WTC11 (cell line): ENCODE data around the gene HCRTR1. TPM values are rescaled to one million over a fixed set of nuclear protein-coding genes. Genes with fewer than 3 reads are reported as not detected.

Source experiments
- ATAC-seq: fragments of 200-7000 bp; cut with Tn5 transposase; 2 replicates; pipeline ENCODE4 v1.10.0; 2021; ENCODE audit warnings: mild to moderate bottlenecking, moderate library complexity
- CTCF ChIA-PET: fragments of 300-600 bp; sonication (Branson Sonifier 250); formaldehyde crosslinking; loops from one replicate; lab custom pipeline; 2021; ENCODE audit warnings: antibody characterized with exemption; lab: Charles Lee
- POLR2A ChIA-PET: fragments of 350-600 bp; sonication (Branson Sonifier 250); formaldehyde crosslinking; loops from one replicate; lab custom pipeline; 2021; ENCODE audit warnings: antibody characterized with exemption; lab: Charles Lee
- DNase-seq: peaks from one replicate; pipeline ENCODE4 v3.0.0; 2021; ENCODE audit warnings: low spot score
- H3K27ac Mint-ChIP-seq: 2 replicates; pipeline ENCODE4 v1.8.0; 2021; ENCODE audit warnings: mixed read lengths
- H3K27me3 Mint-ChIP-seq: 2 replicates; pipeline ENCODE4 v1.8.0; 2021; ENCODE audit warnings: low read depth, mild to moderate bottlenecking, moderate library complexity, mixed read lengths
- H3K36me3 Mint-ChIP-seq: 2 replicates; pipeline ENCODE4 v1.8.0; 2021; ENCODE audit warnings: mixed read lengths
- H3K4me1 Mint-ChIP-seq: 2 replicates; pipeline ENCODE4 v1.8.0; 2022; ENCODE audit warnings: mixed read lengths
- H3K4me3 Mint-ChIP-seq: 2 replicates; pipeline ENCODE4 v1.8.0; 2021; ENCODE audit warnings: mild to moderate bottlenecking, moderate library complexity, mixed read lengths
- H3K9me3 Mint-ChIP-seq: 2 replicates; pipeline ENCODE4 v1.8.0; 2021; ENCODE audit warnings: mixed read lengths
- ATF2 ChIP-seq: sonication (generic); formaldehyde crosslinking; IDR thresholded peaks from 2 replicates; pipeline ENCODE4 v1.8.1; 2022; ENCODE audit warnings: low read depth, missing genetic modification reagents, borderline replicate concordance
- CREB1 ChIP-seq: sonication (generic); formaldehyde crosslinking; IDR thresholded peaks from 2 replicates; pipeline ENCODE4 v1.8.0; 2023; ENCODE audit warnings: mild to moderate bottlenecking, missing genetic modification reagents
- ELF4 ChIP-seq: sonication (generic); formaldehyde crosslinking; IDR thresholded peaks from 2 replicates; pipeline ENCODE4 v1.8.1; 2022; ENCODE audit warnings: low read depth, mild to moderate bottlenecking, moderate library complexity, missing genetic modification reagents
- FOXJ3 ChIP-seq: sonication (generic); formaldehyde crosslinking; IDR thresholded peaks from 2 replicates; pipeline ENCODE4 v1.9.0; 2021; ENCODE audit warnings: missing genetic modification reagents, mild to moderate bottlenecking, borderline replicate concordance
- GRHL2 ChIP-seq: fragments of 250-450 bp; sonication (Bioruptor Pico); IDR thresholded peaks from 2 replicates; pipeline ENCODE4 v1.8.0; 2022; ENCODE audit warnings: mild to moderate bottlenecking, moderate library complexity; ENCODE audit not compliant: insufficient replicate concordance, severe bottlenecking
- HMGXB4 ChIP-seq: sonication (generic); formaldehyde crosslinking; IDR thresholded peaks from 2 replicates; pipeline ENCODE4 v1.8.1; 2023; ENCODE audit warnings: mild to moderate bottlenecking, moderate library complexity, missing genetic modification reagents
- IRF2 ChIP-seq: sonication (generic); formaldehyde crosslinking; IDR thresholded peaks from 2 replicates; pipeline ENCODE4 v1.8.0; 2022; ENCODE audit warnings: low read depth, missing genetic modification reagents, borderline replicate concordance
- JAZF1 ChIP-seq: fragments of 250-450 bp; sonication (Bioruptor Pico); IDR thresholded peaks from 2 replicates; pipeline ENCODE4 v1.9.0; 2021; ENCODE audit warnings: moderate library complexity, mild to moderate bottlenecking, inconsistent platforms
- NFATC4 ChIP-seq: fragments of 250-450 bp; sonication (Bioruptor Pico); IDR thresholded peaks from 2 replicates; pipeline ENCODE4 v1.9.0; 2021; ENCODE audit warnings: mild to moderate bottlenecking
- NFE2L1 ChIP-seq: sonication (generic); formaldehyde crosslinking; IDR thresholded peaks from 2 replicates; pipeline ENCODE4 v1.8.1; 2023; ENCODE audit warnings: missing genetic modification reagents
- NR1H2 ChIP-seq: sonication (generic); formaldehyde crosslinking; IDR thresholded peaks from 2 replicates; pipeline ENCODE4 v1.9.0; 2021; ENCODE audit warnings: mild to moderate bottlenecking, moderate library complexity, missing genetic modification reagents
- NR2C2 ChIP-seq: sonication (generic); formaldehyde crosslinking; IDR thresholded peaks from 2 replicates; pipeline ENCODE4 v1.8.0; 2022; ENCODE audit warnings: mild to moderate bottlenecking, missing genetic modification reagents
- SMAD4 ChIP-seq: sonication (generic); formaldehyde crosslinking; IDR thresholded peaks from 2 replicates; pipeline ENCODE4 v1.8.0; 2022; ENCODE audit warnings: mild to moderate bottlenecking, missing genetic modification reagents
- TCF7 ChIP-seq: sonication (generic); formaldehyde crosslinking; IDR thresholded peaks from 2 replicates; pipeline ENCODE4 v1.8.0; 2022; ENCODE audit warnings: mild to moderate bottlenecking, low read depth, missing genetic modification reagents, moderate library complexity
- ZBTB21 ChIP-seq: sonication (generic); formaldehyde crosslinking; IDR thresholded peaks from 2 replicates; pipeline ENCODE4 v1.8.1; 2023; ENCODE audit warnings: mild to moderate bottlenecking, missing genetic modification reagents, borderline replicate concordance
- ZMAT4 ChIP-seq: fragments of 250-450 bp; sonication (Bioruptor Pico); IDR thresholded peaks from 2 replicates; pipeline ENCODE4 v1.9.0; 2021; ENCODE audit warnings: mild to moderate bottlenecking
- ZNF263 ChIP-seq: sonication (generic); formaldehyde crosslinking; IDR thresholded peaks from 2 replicates; pipeline ENCODE4 v1.8.1; 2022; ENCODE audit warnings: low read depth, mild to moderate bottlenecking, moderate library complexity, missing genetic modification reagents
- ZNF532 ChIP-seq: fragments of 250-450 bp; sonication (Bioruptor Pico); IDR thresholded peaks from 2 replicates; pipeline ENCODE4 v1.9.0; 2021; ENCODE audit warnings: mild to moderate bottlenecking, borderline replicate concordance
- ZNF671 ChIP-seq: fragments of 250-450 bp; sonication (Bioruptor Pico); IDR thresholded peaks from 2 replicates; pipeline ENCODE4 v1.8.0; 2021; ENCODE audit warnings: mild to moderate bottlenecking
- total RNA-seq: library from RNA; stranded (reverse); gene quantifications from 3 replicates; pipeline ENCODE4 v1.2.3, GENCODE V29; 2021
- TF ChIP-seq, protein P1 (sequence below): sonication (generic); formaldehyde crosslinking; IDR thresholded peaks from 2 replicates; pipeline ENCODE4 v1.8.0; 2023; ENCODE audit warnings: missing genetic modification reagents
- TF ChIP-seq, protein P2 (sequence below): sonication (generic); formaldehyde crosslinking; IDR thresholded peaks from 2 replicates; pipeline ENCODE4 v1.8.0; 2022; ENCODE audit warnings: mild to moderate bottlenecking, missing genetic modification reagents
- TF ChIP-seq, protein P3 (sequence below): sonication (generic); formaldehyde crosslinking; IDR thresholded peaks from 2 replicates; pipeline ENCODE4 v1.8.0; 2022; ENCODE audit warnings: mild to moderate bottlenecking, missing genetic modification reagents

HCRTR1 gene
- total RNA-seq, 1 experiment from 2014 or later, result 0.13 TPM

- no peak for TF ChIP-seq ZMAT4 (CRISPR knock-in tag)
- no peak for TF ChIP-seq NFE2L1
- no peak for TF ChIP-seq ZBTB21
- no peak for TF ChIP-seq ATF2 (CRISPR knock-in tag)
- ATAC-seq, result no peak
Measured at GRCh38 chr1:31598980-31599379, 18.5 kb upstream of the HCRTR1 start.

DNA sequence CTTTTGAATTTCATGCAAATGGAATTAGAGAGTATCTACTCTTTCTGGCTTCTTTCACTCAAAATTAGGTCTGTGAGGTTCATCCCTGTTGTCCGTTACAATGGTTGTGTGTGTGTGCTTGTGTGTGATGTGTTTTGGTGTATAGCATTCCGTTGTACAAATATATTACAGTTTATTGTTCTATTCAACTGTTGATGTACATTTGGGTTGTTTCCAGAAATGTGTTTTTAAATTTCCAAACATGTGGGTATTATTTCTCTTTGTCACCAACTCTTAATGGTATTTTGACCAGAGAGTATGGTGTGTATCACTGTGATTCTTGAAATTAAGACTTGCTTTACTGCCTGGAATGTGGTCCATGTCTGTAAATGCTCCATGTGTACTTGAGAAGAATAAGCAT is 16.8 kb upstream of the HCRTR1 start:
- ChIA-PET CTCF (interaction anchor here (1.0 to 1.2 kb wide), 2 partner anchors 18 to 32 kb away, joined by 3 read pairs; no protein-coding TSS in a partner anchor), POLR2A (no interaction called here)
- no peaks in the 10 kb centered on the region for H3K4me1 Mint-ChIP-seq
- no peaks in the 10 kb centered on the region for H3K27me3 Mint-ChIP-seq
- no peaks in the 10 kb centered on the region for H3K36me3 Mint-ChIP-seq
- DNase-seq (no peak), ATAC-seq (no peak)
- TF ChIP-seq SMAD4 (CRISPR knock-in tag) (no peak), NR2C2 (CRISPR knock-in tag) (no peak), IRF2 (CRISPR knock-in tag) (no peak), ZNF671 (no peak), NR1H2 (CRISPR knock-in tag) (no peak), ZMAT4 (CRISPR knock-in tag) (no peak), JAZF1 (CRISPR knock-in tag) (no peak), ELF4 (CRISPR knock-in tag) (no peak), FOXJ3 (CRISPR knock-in tag) (no peak), TCF7 (no peak)
- TF ChIP-seq, protein P1, sequence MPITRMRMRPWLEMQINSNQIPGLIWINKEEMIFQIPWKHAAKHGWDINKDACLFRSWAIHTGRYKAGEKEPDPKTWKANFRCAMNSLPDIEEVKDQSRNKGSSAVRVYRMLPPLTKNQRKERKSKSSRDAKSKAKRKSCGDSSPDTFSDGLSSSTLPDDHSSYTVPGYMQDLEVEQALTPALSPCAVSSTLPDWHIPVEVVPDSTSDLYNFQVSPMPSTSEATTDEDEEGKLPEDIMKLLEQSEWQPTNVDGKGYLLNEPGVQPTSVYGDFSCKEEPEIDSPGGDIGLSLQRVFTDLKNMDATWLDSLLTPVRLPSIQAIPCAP (CRISPR knock-in tag), result no peak
- H3K4me3 Mint-ChIP-seq, result no peak overlapping the region
- H3K27ac Mint-ChIP-seq, result no peak overlapping the region
- no peaks in the 10 kb centered on the region for H3K9me3 Mint-ChIP-seq

More at GRCh38 chr1:31598980-31599379, 18.5 kb upstream of the HCRTR1 start:
- no peaks in the 10 kb centered on the region for H3K27me3 Mint-ChIP-seq
- H3K36me3 Mint-ChIP-seq, result no peaks in the 10 kb centered on the region
- ChIA-PET CTCF (interaction anchor here (1.3 to 1.9 kb wide), 2 partner anchors 11 to 44 kb away, joined by 3 to 6 read pairs; no protein-coding TSS in a partner anchor), POLR2A (no interaction called here)
- DNase-seq, result no peak
- no peak overlapping the region for H3K4me3 Mint-ChIP-seq
- H3K27ac Mint-ChIP-seq, result no peak overlapping the region
- H3K4me1 Mint-ChIP-seq, result no peaks in the 10 kb centered on the region
- H3K9me3 Mint-ChIP-seq, result no peaks in the 10 kb centered on the region

DNA sequence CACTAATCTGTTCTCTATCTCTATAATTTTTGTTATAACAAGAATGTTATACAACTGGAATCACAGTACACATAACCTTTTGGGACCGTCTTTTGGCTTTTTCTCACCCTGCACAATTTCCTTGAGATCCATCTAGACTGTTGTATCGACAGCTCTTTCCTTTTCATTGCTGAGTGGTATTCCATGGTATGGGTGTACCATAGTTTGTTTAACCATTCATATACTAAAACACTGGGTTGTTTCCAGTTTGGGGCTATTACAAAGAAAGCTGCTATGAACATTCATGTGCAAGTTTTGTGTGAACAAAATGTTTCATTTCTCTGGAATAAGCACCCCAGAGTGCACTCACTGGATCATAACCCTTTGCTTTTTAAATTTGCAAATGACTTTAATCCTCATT is 15.4 kb upstream of the HCRTR1 start:
- H3K4me1 Mint-ChIP-seq, result no peaks in the 10 kb centered on the region
- CTCF ChIA-PET, result no interaction called here
- POLR2A ChIA-PET, result no interaction called here
- H3K4me3 Mint-ChIP-seq, result no peak overlapping the region
- no peaks in the 10 kb centered on the region for H3K9me3 Mint-ChIP-seq
- ATAC-seq (no peak), DNase-seq (no peak)
- H3K27ac Mint-ChIP-seq, result no peak overlapping the region
- no peaks in the 10 kb centered on the region for H3K27me3 Mint-ChIP-seq
- no peaks in the 10 kb centered on the region for H3K36me3 Mint-ChIP-seq
- TF ChIP-seq ZNF671, result no peak
- TF ChIP-seq, protein P2, sequence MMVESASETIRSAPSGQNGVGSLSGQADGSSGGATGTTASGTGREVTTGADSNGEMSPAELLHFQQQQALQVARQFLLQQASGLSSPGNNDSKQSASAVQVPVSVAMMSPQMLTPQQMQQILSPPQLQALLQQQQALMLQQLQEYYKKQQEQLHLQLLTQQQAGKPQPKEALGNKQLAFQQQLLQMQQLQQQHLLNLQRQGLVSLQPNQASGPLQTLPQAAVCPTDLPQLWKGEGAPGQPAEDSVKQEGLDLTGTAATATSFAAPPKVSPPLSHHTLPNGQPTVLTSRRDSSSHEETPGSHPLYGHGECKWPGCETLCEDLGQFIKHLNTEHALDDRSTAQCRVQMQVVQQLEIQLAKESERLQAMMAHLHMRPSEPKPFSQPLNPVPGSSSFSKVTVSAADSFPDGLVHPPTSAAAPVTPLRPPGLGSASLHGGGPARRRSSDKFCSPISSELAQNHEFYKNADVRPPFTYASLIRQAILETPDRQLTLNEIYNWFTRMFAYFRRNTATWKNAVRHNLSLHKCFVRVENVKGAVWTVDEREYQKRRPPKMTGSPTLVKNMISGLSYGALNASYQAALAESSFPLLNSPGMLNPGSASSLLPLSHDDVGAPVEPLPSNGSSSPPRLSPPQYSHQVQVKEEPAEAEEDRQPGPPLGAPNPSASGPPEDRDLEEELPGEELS (CRISPR knock-in tag), result no peak
- no peak for TF ChIP-seq CREB1 (CRISPR knock-in tag)
- TF ChIP-seq GRHL2 (CRISPR knock-in tag), result no peak
- no peak for TF ChIP-seq NFATC4 (CRISPR knock-in tag)
- TF ChIP-seq, protein P3, sequence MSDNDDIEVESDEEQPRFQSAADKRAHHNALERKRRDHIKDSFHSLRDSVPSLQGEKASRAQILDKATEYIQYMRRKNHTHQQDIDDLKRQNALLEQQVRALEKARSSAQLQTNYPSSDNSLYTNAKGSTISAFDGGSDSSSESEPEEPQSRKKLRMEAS, result no peak
- no peak for TF ChIP-seq ZNF532 (CRISPR knock-in tag)
- TF ChIP-seq ZNF263 (CRISPR knock-in tag), result no peak
- TF ChIP-seq HMGXB4 (CRISPR knock-in tag), result no peak
